SK-N-SH treated with all-trans-retinoic acid at 6 μM for 48 hours (cell line): ENCODE results near the gene KLHDC7B.
"Not testable (repeated sequence)": the region's sequence is repeated elsewhere in the genome, so short reads cannot be mapped to it uniquely, and the experiment has no call there.

Experiments used
- ATAC-seq: fragments of 200-7000 bp; cut with Tn5 transposase; 3 replicates; pipeline ENCODE4 v1.9.1; 2020; ENCODE audit warnings: mild to moderate bottlenecking, moderate library complexity
- ARNTL ChIP-seq: fragments of 450-650 bp; formaldehyde crosslinking; IDR thresholded peaks from 2 replicates; pipeline ENCODE4 v1.5.0; 2020; ENCODE audit warnings: low read depth, mild to moderate bottlenecking, moderate library complexity, borderline replicate concordance
- CSDC2 ChIP-seq: fragments of 250-450 bp; sonication (Bioruptor Pico); IDR thresholded peaks from 2 replicates; pipeline ENCODE4 v1.5.0; 2020; ENCODE audit warnings: mild to moderate bottlenecking, moderate library complexity
- ESRRG ChIP-seq: fragments of 250-450 bp; sonication (Bioruptor Pico); IDR thresholded peaks from 2 replicates; pipeline ENCODE4 v1.6.1; 2021; ENCODE audit warnings: mild to moderate bottlenecking
- GLIS3 ChIP-seq: fragments of 250-450 bp; sonication (Bioruptor Pico); IDR thresholded peaks from 2 replicates; pipeline ENCODE4 v1.5.0; 2020; ENCODE audit warnings: mild to moderate bottlenecking, moderate library complexity
- ISL1 ChIP-seq: fragments of 250-450 bp; sonication (Bioruptor Pico); IDR thresholded peaks from 2 replicates; pipeline ENCODE4 v2.1.2; 2022; ENCODE audit warnings: mild to moderate bottlenecking, moderate library complexity
- OSR1 ChIP-seq: fragments of 250-450 bp; sonication (Bioruptor Pico); IDR thresholded peaks from 2 replicates; pipeline ENCODE4 v1.8.0; 2022; ENCODE audit warnings: moderate library complexity, mild to moderate bottlenecking, inconsistent platforms
- PATZ1 ChIP-seq: fragments of 250-450 bp; sonication (Bioruptor Pico); IDR thresholded peaks from 2 replicates; pipeline ENCODE4 v1.8.0; 2020; ENCODE audit warnings: mild to moderate bottlenecking, moderate library complexity, borderline replicate concordance
- SNAI2 ChIP-seq: fragments of 250-450 bp; sonication (Bioruptor Pico); IDR thresholded peaks from 2 replicates; pipeline ENCODE4 v1.5.0; 2020; ENCODE audit warnings: mild to moderate bottlenecking, moderate library complexity
- TOX ChIP-seq: fragments of 250-450 bp; sonication (Bioruptor Pico); IDR thresholded peaks from 2 replicates; pipeline ENCODE4 v1.8.0; 2021; ENCODE audit warnings: mild to moderate bottlenecking, moderate library complexity, borderline replicate concordance
- TSHZ2 ChIP-seq: fragments of 250-450 bp; sonication (Bioruptor Pico); IDR thresholded peaks from 2 replicates; pipeline ENCODE4 v1.5.0; 2020; ENCODE audit warnings: mild to moderate bottlenecking, moderate library complexity
- ZC3H10 ChIP-seq: fragments of 250-450 bp; sonication (Bioruptor Pico); IDR thresholded peaks from 2 replicates; pipeline ENCODE4 v1.5.1; 2021; ENCODE audit warnings: mild to moderate bottlenecking, moderate library complexity
- ZFP3 ChIP-seq: fragments of 250-450 bp; sonication (Bioruptor Pico); IDR thresholded peaks from 2 replicates; pipeline ENCODE4 v1.5.0; 2020; ENCODE audit warnings: mild to moderate bottlenecking, moderate library complexity
- ZFP30 ChIP-seq: fragments of 450-650 bp; formaldehyde crosslinking; IDR thresholded peaks from 2 replicates; pipeline ENCODE4 v1.5.0; 2022; ENCODE audit warnings: mild to moderate bottlenecking, moderate library complexity
- ZNF565 ChIP-seq: fragments of 450-650 bp; formaldehyde crosslinking; conservative IDR thresholded peaks from 2 replicates; pipeline ENCODE4 v1.5.0; 2020; ENCODE audit warnings: low read depth, mild to moderate bottlenecking, moderate library complexity
- ZNF70 ChIP-seq: fragments of 450-650 bp; formaldehyde crosslinking; IDR thresholded peaks from 2 replicates; pipeline ENCODE4 v1.5.0; 2020; ENCODE audit warnings: mild to moderate bottlenecking, moderate library complexity
- ZNF8 ChIP-seq: fragments of 450-650 bp; formaldehyde crosslinking; IDR thresholded peaks from 2 replicates; pipeline ENCODE4 v1.5.0; 2020; ENCODE audit warnings: mild to moderate bottlenecking, moderate library complexity
- TF ChIP-seq, protein P1 (sequence below): fragments of 250-450 bp; sonication (Bioruptor Pico); IDR thresholded peaks from 2 replicates; pipeline ENCODE4 v1.8.0; 2021; ENCODE audit warnings: low read depth, mild to moderate bottlenecking, moderate library complexity, borderline replicate concordance
- TF ChIP-seq, protein P2 (sequence below): fragments of 250-450 bp; sonication (Bioruptor Pico); IDR thresholded peaks from 2 replicates; pipeline ENCODE4 v1.5.1; 2020; ENCODE audit warnings: low read depth, mild to moderate bottlenecking, moderate library complexity
- TF ChIP-seq, protein P3 (sequence below): fragments of 250-450 bp; sonication (Bioruptor Pico); IDR thresholded peaks from 2 replicates; pipeline ENCODE4 v1.5.1; 2021; ENCODE audit warnings: mild to moderate bottlenecking, moderate library complexity

The KLHDC7B gene

DNA sequence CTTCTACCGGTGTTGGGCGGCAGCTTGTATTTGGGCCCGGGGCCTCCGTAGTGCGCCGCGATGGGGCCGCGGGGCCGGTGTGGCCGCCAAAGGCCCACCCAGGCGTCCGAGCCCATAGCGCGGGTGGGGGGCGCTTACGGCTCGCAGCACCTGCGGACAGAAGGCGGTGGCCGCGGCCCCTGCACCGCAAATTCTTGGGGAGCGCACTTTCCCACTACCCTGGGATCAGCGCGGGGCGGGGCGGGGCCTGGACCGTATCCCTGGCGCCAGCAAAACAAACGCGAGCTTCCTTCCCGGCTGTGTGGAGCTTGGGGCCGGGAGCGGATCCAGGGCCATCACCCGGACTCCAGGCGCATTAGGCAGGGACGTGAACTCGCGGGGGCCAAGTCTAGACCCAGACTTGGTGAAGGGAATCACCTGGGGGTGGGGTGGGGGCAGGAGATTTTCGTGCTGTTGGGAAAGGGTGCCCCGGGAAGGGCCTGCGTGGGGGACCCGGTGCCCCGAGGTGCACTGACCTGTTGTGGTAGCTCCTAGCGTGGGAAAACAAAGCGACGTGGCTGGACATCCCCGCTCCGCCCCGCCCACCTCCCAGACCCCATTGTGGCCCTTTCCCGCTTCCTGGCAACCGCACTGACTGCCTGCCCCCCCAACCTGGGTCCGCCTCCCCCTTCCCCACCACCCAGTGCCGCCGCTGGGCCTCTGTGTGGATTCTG is 13.6 kb upstream of the KLHDC7B start:
- ATAC-seq = peak; percentile 89
- TF ChIP-seq ZNF565 (CRISPR knock-in tag) = no peak
- TF ChIP-seq, protein P1, sequence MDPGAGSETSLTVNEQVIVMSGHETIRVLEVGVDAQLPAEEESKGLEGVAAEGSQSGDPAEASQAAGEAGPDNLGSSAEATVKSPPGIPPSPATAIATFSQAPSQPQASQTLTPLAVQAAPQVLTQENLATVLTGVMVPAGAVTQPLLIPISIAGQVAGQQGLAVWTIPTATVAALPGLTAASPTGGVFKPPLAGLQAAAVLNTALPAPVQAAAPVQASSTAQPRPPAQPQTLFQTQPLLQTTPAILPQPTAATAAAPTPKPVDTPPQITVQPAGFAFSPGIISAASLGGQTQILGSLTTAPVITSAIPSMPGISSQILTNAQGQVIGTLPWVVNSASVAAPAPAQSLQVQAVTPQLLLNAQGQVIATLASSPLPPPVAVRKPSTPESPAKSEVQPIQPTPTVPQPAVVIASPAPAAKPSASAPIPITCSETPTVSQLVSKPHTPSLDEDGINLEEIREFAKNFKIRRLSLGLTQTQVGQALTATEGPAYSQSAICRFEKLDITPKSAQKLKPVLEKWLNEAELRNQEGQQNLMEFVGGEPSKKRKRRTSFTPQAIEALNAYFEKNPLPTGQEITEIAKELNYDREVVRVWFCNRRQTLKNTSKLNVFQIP = no peak
- no peak for TF ChIP-seq GLIS3 (CRISPR knock-in tag)
- no peak for TF ChIP-seq ZNF70
- TF ChIP-seq ZFP30 (CRISPR knock-in tag) = no peak
- no peak for TF ChIP-seq ISL1
- no peak for TF ChIP-seq ZFP3 (CRISPR knock-in tag)
- TF ChIP-seq SNAI2 (CRISPR knock-in tag) = no peak
- TF ChIP-seq PATZ1 (CRISPR knock-in tag) = no peak
- TF ChIP-seq OSR1 = no peak
- no peak for TF ChIP-seq TSHZ2 (CRISPR knock-in tag)
- no peak for TF ChIP-seq ARNTL
- TF ChIP-seq ZC3H10 (CRISPR knock-in tag) = no peak
- no peak for TF ChIP-seq ZNF8 (CRISPR knock-in tag)
- TF ChIP-seq, protein P2, sequence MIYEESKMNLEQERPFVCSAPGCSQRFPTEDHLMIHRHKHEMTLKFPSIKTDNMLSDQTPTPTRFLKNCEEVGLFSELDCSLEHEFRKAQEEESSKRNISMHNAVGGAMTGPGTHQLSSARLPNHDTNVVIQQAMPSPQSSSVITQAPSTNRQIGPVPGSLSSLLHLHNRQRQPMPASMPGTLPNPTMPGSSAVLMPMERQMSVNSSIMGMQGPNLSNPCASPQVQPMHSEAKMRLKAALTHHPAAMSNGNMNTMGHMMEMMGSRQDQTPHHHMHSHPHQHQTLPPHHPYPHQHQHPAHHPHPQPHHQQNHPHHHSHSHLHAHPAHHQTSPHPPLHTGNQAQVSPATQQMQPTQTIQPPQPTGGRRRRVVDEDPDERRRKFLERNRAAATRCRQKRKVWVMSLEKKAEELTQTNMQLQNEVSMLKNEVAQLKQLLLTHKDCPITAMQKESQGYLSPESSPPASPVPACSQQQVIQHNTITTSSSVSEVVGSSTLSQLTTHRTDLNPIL = no peak
- no peak for TF ChIP-seq ESRRG (CRISPR knock-in tag)

- no peak for TF ChIP-seq OSR1
- TF ChIP-seq ISL1 = no peak
- TF ChIP-seq ZFP30 (CRISPR knock-in tag) = no peak
- no peak for TF ChIP-seq TSHZ2 (CRISPR knock-in tag)
- TF ChIP-seq ZC3H10 (CRISPR knock-in tag) = no peak
- TF ChIP-seq, protein P2 = no peak
- TF ChIP-seq ZFP3 (CRISPR knock-in tag) = no peak
- no peak for TF ChIP-seq TOX
- no peak for TF ChIP-seq PATZ1 (CRISPR knock-in tag)
- TF ChIP-seq, protein P3, sequence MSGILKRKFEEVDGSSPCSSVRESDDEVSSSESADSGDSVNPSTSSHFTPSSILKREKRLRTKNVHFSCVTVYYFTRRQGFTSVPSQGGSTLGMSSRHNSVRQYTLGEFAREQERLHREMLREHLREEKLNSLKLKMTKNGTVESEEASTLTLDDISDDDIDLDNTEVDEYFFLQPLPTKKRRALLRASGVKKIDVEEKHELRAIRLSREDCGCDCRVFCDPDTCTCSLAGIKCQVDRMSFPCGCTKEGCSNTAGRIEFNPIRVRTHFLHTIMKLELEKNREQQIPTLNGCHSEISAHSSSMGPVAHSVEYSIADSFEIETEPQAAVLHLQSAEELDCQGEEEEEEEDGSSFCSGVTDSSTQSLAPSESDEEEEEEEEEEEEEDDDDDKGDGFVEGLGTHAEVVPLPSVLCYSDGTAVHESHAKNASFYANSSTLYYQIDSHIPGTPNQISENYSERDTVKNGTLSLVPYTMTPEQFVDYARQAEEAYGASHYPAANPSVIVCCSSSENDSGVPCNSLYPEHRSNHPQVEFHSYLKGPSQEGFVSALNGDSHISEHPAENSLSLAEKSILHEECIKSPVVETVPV = no peak
- TF ChIP-seq CSDC2 (CRISPR knock-in tag) = no peak
- TF ChIP-seq ZNF70 = no peak
- ATAC-seq = no peak
Observed at GRCh38 chr22:50532824-50533796, 12.6 kb upstream of the KLHDC7B start.

- ATAC-seq = not testable (repeated sequence)
Observed at GRCh38 chr22:50533856-50534711, 11.6 kb upstream of the KLHDC7B start.
